ENCODE measurements around the gene TRIP13.

- no peak for TF ChIP-seq REST (IDR thresholded peaks at IDR 0.05; ENCODE audit: borderline replicate concordance)
- TF ChIP-seq RAD21 (conservative IDR thresholded peaks at IDR 0.05) = no peak
- TF ChIP-seq CTCF (IDR thresholded peaks at IDR 0.05; ENCODE audit: poor library complexity, severe bottlenecking) = no peak
- no peak for TF ChIP-seq EZH2 (IDR thresholded peaks at IDR 0.05; ENCODE audit: borderline replicate concordance, insufficient read depth, low read length, poor library complexity, severe bottlenecking)
- TF ChIP-seq TAF1 (IDR thresholded peaks at IDR 0.05; ENCODE audit: low read depth) = no peak
Observed at GRCh38 chr5:922436-923280, 30.0 kb downstream of the TRIP13 start.
